Upper lobe of left lung (tissue), 6 donors: ENCODE results near the gene NEURL1B. TPM values are rescaled to one million over a fixed set of nuclear protein-coding genes. Genes with fewer than 3 reads are reported as not detected.

ENCODE experiments used
- ATAC-seq, 2 donors: fragments of 200-7000 bp; cut with Tn5 transposase; one replicate each; pipeline ENCODE4 v1.9.1; 2022; ENCODE audit warnings: mild to moderate bottlenecking in 2 of 2, moderate library complexity in 2 of 2; ENCODE audit not compliant: low FRiP score in 2 of 2
- DNase-seq, 2 donors: peaks; one replicate each; pipeline ENCODE4 v3.0.0-alpha.2; 2019 to 2020
- H3K27ac ChIP-seq, 4 donors: fragments of 200-600 bp; sonication (generic); one replicate each; pipeline ENCODE4 v1.5.1; 2016 to 2019
- H3K27me3 ChIP-seq, 4 donors: fragments of 200-600 bp; sonication (generic); one replicate each; pipeline ENCODE4 v1.5.1; 2017 to 2019
- H3K36me3 ChIP-seq, 4 donors: fragments of 200-600 bp; sonication (generic); one replicate each; pipeline ENCODE4 v1.5.1; 2016 to 2019
- H3K4me1 ChIP-seq, 4 donors: fragments of 200-600 bp; sonication (generic); one replicate each; pipeline ENCODE4 v1.5.1; 2018 to 2019
- H3K4me3 ChIP-seq, 4 donors: fragments of 200-600 bp; sonication (generic); one replicate each; pipeline ENCODE4 v1.5.1; 2017 to 2019; ENCODE audit warnings: mild to moderate bottlenecking in 2 of 4, moderate library complexity in 1 of 4
- H3K9me3 ChIP-seq, 4 donors: fragments of 200-600 bp; sonication (generic); one replicate each; pipeline ENCODE4 v1.5.1; 2018 to 2019
- EP300 ChIP-seq, 4 donors: sonication (generic); formaldehyde crosslinking; IDR thresholded peaks; one replicate each; pipeline ENCODE4 v1.5.1; 2017; ENCODE audit warnings: antibody characterized with exemption in 4 of 4, control low read depth in 2 of 4
- POLR2A ChIP-seq, 4 donors: fragments of 450-650 bp; IDR thresholded peaks; one replicate each; pipeline ENCODE4 v1.5.1; 2016 to 2017; ENCODE audit warnings: antibody characterized with exemption in 4 of 4, mild to moderate bottlenecking in 2 of 4
- POLR2AphosphoS5 ChIP-seq, 2 donors: sonication (generic); formaldehyde crosslinking; IDR thresholded peaks; one replicate each; pipeline ENCODE4 v1.5.1; 2017; ENCODE audit warnings: antibody characterized with exemption in 2 of 2
- WGBS, 2 donors: methylation state at CpG; one replicate each; pipeline ENCODE4 v1.1.5; 2017 to 2018; 5-methylcytosine and 5-hydroxymethylcytosine counted together
- total RNA-seq, 6 donors: library from RNA; depleted of rRNA in 4 of 6; stranded (reverse); fragments of >200 nt in 4 of 6; gene quantifications; one replicate each; pipeline versions ENCODE4 v1.1.0 to v1.2.1, GENCODE V29; 2016 to 2021
- TF ChIP-seq, protein P1 (sequence below), 6 experiments: fragments of 450-650 bp in 4 of 6; fragments of 200-600 bp in 2 of 6; sonication (generic) in 2 of 6; IDR thresholded peaks; one replicate each; pipeline ENCODE4 v1.5.1; 2016 to 2019; ENCODE audit warnings: antibody characterized with exemption in 6 of 6
- donor health status: DM: no; HTN: no; CAD: no; lungs with moderate emphysema.
- donor health status: DM: no; HTN: yes; CAD: no; lungs with severe emphysema.

NEURL1B gene
- total RNA-seq, 6 donors from 2014 or later: 6.3 to 29.4 (median 15.1) TPM

DNA sequence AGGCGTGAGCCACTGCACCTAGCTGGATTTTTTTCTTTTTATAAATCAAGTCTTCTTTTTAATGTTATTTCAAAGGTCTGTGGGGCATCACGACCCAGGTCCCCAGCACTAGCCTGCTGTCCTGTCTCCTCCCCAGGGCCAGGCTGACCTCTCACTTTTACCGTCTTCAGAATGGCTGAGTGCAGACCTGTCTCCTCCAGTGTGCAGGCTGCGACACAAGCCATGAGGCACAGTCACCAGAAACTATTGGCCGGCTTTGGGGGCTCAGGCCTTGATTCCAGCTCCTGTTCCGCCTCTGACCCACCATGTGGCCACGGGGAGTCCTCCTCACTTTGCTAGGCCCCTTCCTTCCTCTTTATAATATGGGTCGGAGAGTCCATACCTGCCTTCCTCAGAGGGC is 46.6 kb upstream of the NEURL1B start:
- no peak for DNase-seq
- TF ChIP-seq EP300 (IDR thresholded peaks at IDR 0.05): no peak
- H3K9me3 ChIP-seq: no peaks in the 10 kb centered on the region
- no peaks in the 10 kb centered on the region for H3K36me3 ChIP-seq
- H3K4me1 ChIP-seq: no peaks in the 10 kb centered on the region
- WGBS, 2 donors: 79 to 87% methylated on average over 8 of the region's 8 CpGs
- H3K27me3 ChIP-seq: no peaks in the 10 kb centered on the region
- no peak overlapping the region for H3K4me3 ChIP-seq
- no peak for ATAC-seq
- H3K27ac ChIP-seq: no peak overlapping the region

DNA sequence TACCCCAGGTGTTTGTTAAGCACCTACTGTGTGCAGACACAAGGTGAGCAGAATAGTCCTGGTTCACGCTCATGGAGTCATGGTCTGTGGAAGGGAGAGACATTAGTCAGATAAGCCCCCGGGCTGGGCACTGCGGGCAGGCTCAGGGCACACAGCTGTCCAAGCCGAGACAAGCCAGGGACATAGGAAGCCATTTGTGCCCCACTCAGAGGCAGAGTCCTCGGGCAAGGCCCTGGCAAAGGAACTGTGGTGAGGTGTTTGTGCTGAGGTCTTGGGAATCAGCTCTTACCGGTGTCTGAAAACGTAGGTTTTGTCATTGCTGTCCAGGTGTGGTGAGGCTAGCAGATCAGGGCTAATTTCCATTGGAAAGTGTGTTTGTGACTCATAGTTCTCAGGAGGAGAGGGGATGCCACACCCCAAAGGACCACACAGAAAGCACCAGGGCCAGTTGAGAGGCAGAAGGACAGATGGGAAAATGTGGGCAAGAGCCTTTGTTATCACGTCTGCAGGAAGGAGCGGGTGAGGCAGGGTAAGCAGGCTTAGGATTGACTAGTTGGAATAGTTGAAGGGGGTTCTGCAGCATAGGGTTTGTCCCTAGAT is 46.1 kb upstream of the NEURL1B start:
- Histone ChIP-seq H3K27me3 (no peaks in the 10 kb centered on the region), H3K36me3 (no peaks in the 10 kb centered on the region), H3K4me1 (no peaks in the 10 kb centered on the region), H3K9me3 (no peaks in the 10 kb centered on the region), H3K4me3 (no peak overlapping the region), H3K27ac (no peak overlapping the region)
- WGBS, 2 donors: 85 to 87% methylated on average over 7 to 9 of the region's 9 CpGs
- no peak for DNase-seq
- TF ChIP-seq EP300 (IDR thresholded peaks at IDR 0.05) (no peak), POLR2A (IDR thresholded peaks at IDR 0.05) (no peak), POLR2AphosphoS5 (IDR thresholded peaks at IDR 0.05) (no peak)
- TF ChIP-seq, protein P1, sequence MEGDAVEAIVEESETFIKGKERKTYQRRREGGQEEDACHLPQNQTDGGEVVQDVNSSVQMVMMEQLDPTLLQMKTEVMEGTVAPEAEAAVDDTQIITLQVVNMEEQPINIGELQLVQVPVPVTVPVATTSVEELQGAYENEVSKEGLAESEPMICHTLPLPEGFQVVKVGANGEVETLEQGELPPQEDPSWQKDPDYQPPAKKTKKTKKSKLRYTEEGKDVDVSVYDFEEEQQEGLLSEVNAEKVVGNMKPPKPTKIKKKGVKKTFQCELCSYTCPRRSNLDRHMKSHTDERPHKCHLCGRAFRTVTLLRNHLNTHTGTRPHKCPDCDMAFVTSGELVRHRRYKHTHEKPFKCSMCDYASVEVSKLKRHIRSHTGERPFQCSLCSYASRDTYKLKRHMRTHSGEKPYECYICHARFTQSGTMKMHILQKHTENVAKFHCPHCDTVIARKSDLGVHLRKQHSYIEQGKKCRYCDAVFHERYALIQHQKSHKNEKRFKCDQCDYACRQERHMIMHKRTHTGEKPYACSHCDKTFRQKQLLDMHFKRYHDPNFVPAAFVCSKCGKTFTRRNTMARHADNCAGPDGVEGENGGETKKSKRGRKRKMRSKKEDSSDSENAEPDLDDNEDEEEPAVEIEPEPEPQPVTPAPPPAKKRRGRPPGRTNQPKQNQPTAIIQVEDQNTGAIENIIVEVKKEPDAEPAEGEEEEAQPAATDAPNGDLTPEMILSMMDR (IDR thresholded peaks at IDR 0.05): no peak
- no peak for ATAC-seq

DNA sequence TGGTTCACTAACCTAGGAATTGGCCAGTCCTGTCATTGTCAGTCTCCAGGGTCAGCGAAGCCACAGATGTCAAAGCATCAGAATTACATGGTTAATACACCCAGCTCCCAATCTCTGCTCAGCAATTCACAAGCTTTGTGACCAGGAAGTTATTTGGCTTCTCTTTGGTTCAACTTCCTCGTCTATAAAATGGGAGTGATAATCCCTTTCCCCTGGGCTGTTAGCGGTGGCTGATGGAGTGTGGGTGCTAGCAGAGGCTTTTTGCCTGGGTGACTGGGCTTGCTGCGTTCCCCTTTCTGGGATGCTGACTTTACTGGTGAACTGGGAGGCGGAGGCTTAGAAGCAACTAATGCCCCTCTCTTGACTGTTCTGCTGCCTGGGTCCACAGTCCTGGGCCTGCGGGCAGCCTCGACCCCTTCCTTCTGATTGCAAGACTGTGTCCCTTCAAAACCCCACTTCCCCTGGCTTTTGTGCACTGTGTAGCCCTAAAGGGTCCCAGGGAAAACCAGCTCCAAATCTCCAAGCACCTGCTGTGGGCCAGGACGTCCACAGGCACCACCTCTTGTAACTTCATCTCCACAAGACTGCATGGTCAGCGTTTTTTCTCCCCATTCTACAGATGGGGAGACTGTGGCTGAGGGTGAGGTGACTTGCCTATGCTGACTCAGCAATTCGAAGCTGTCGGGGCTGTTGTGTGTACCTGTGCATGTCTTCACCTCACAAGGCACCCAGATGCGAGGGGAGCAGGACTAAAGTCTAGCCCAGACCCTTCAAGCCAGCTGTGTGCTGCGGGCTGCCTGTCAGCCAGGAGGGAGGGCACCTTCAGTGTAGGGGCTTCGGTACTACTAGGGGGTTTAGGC is 45.2 kb upstream of the NEURL1B start:
- H3K27ac ChIP-seq: no peak overlapping the region

DNA sequence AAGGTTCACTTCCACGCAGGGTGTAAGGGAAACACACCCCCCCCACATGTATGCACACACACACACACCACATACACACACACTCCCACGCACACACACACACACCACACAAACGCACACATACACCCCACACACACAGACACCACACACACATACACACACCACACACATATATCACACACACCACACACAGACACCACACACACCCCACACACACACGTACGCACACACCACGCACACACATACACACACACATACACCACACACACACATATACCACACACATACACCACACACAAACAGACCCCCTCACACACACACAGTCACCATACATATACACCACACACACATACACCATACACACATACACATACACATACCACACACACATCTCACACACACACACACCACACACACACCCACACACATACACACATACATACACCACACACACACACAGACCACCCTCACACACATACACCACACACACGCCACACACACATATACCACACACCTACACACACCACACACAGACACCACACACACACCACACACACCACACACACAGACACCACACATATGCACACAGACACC is 44.3 kb upstream of the NEURL1B start:
- no peaks in the 10 kb centered on the region for H3K4me1 ChIP-seq
- H3K36me3 ChIP-seq: no peaks in the 10 kb centered on the region
- WGBS, 2 donors: 90 to 95% methylated on average over 7 of the region's 7 CpGs
- ATAC-seq (peak in 1 of 2 donors; percentile 34), DNase-seq (no peak)
- no peak overlapping the region for H3K27ac ChIP-seq
- TF ChIP-seq, protein P1 (IDR thresholded peaks at IDR 0.05): no peak
- TF ChIP-seq EP300 (IDR thresholded peaks at IDR 0.05) (no peak), POLR2A (IDR thresholded peaks at IDR 0.05) (no peak), POLR2AphosphoS5 (IDR thresholded peaks at IDR 0.05) (no peak)
- H3K4me3 ChIP-seq: no peak overlapping the region
- no peaks in the 10 kb centered on the region for H3K9me3 ChIP-seq
- H3K27me3 ChIP-seq: no peaks in the 10 kb centered on the region

More for the DNA sequence above, 45.2 kb upstream of the NEURL1B start:
- H3K4me3 ChIP-seq: no peak overlapping the region
- ATAC-seq (no peak), DNase-seq (no peak)
- H3K9me3 ChIP-seq: no peaks in the 10 kb centered on the region
- H3K36me3 ChIP-seq: no peaks in the 10 kb centered on the region
- WGBS, 2 donors: 86 to 89% methylated on average over 12 to 14 of the region's 14 CpGs
- H3K27me3 ChIP-seq: no peaks in the 10 kb centered on the region
- H3K4me1 ChIP-seq: no peaks in the 10 kb centered on the region
- TF ChIP-seq POLR2AphosphoS5 (IDR thresholded peaks at IDR 0.05): no peak
- TF ChIP-seq, protein P1 (IDR thresholded peaks at IDR 0.05): no peak

DNA sequence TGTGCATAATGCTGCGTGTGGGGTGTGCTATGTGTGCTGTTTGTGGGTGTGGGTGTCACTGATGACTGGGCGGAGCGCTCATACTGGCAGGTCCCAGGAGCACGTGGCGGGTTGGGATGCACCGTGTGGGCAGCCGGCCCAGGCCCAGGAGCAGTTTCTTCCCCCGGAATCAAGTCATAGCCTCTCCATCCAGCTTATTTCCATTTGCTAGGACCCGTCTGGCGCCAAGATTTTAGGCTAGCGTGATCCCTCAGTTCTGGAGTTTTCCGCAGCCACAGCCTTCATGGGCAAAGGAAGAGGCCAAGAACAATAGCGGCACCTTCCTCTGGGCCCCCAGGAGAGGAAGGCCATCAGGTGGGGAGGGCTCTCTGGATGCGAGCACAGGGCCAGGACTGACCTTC is 43.3 kb upstream of the NEURL1B start:
- TF ChIP-seq POLR2AphosphoS5 (IDR thresholded peaks at IDR 0.05) (no peak), POLR2A (IDR thresholded peaks at IDR 0.05) (no peak), EP300 (IDR thresholded peaks at IDR 0.05) (no peak)
- TF ChIP-seq, protein P1 (IDR thresholded peaks at IDR 0.05): no peak
- Histone ChIP-seq H3K9me3 (no peaks in the 10 kb centered on the region), H3K27ac (no peak overlapping the region), H3K27me3 (no peaks in the 10 kb centered on the region), H3K4me1 (no peaks in the 10 kb centered on the region), H3K36me3 (no peaks in the 10 kb centered on the region), H3K4me3 (no peak overlapping the region)
- DNase-seq: no peak
- ATAC-seq: no peak
- 85 to 87% methylated on average over 6 to 14 of the region's 14 CpGs for WGBS, 2 donors
